ENCODE results near the gene NOTCH2.

NOTCH2 gene

DNA sequence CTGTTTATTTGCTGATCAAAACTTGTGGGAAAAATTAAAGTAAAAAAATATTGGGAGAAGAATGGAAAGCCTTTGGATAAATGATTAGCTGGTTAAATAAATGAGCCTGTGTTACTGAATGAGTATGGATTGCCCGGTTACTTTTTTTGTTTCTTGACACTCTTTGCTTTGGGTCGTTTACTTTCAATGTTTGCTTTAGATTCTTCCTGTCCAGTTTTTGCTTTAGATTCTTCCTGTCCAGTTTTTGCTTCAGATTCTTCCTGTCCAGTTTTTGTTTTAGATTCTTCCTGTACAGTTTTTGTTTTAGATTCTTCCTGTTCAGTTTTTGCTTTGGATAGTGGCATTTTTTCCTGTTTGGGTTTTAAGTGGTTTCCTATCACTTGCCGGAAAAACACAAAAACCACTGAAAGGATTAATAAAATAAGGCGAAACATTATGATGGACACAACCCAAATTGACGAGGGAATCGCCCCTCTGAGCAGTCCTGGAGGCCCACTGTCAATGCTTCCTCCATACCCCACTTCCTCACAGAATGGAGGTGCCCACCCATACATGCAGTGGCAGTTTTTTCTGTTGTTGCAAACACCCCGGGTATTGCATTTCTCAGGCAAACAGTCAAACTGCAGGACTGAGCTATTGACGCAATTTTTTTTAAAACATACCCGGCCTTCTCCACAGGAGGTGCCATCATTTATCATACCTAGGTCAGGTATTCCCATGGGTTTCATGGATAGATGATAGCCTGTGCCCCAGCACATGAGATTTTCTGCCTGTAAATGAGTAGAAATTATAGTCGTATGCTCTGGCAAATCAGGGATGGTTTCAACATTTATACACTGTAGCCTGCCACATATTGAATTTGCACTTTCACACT, 175.4 kb downstream of the NOTCH2 start:
- Histone ChIP-seq H3K27ac (ENCODE audit: low read depth, low read length) (no peak overlapping the region), H2BK120ac (ENCODE audit: insufficient read depth, low read length, poor library complexity) (no peak overlapping the region)

DNA sequence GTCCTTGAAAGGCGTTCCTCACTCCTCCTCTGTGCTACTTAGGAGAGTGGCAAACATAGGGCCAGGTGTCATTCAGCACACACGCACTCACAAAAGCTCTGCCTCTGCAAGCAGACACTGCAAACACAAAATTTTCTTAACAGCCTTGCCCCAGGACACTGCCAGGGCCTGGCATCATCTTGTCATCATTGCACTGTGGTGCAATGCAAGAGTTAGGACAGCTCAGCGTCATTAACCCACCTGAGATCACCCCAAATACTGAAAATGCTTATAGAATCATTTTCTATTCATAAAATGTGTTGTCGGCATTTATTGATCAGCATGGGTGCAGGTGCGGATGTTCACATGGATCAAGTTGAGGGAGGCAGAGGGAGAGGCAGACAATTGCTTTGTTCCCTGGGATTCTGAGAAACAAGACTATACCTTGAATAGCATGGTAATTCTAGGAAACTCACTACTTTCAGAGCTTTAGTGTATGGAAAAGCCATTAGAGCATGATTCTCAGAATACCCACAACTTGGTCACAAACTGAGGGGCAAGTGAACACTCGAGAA, 176.1 kb downstream of the NOTCH2 start:
- no peak overlapping the region for H4K91ac ChIP-seq (ENCODE audit: low read depth, low read length)
- no peak overlapping the region for H2AK5ac ChIP-seq (ENCODE audit: low read length)
- peak overlapping the region; percentile 20 for H3K4me3 ChIP-seq (ENCODE audit: low read depth, low read length)

More for the DNA sequence above, 175.4 kb downstream of the NOTCH2 start:
- WGBS (ENCODE audit: extremely low coverage, insufficient coverage, insufficient read length), result no CpG with 5 or more reads among the region's 10 CpGs
- no peak overlapping the region for H3K23ac ChIP-seq (ENCODE audit: low read length)
- H3K79me2 ChIP-seq (ENCODE audit: control insufficient read depth, insufficient read depth, low read length, poor library complexity), result no peaks in the 10 kb centered on the region
- no peak overlapping the region for H4K91ac ChIP-seq (ENCODE audit: low read depth, low read length)
- H3K4me1 ChIP-seq (ENCODE audit: control insufficient read depth in 1 of 2, insufficient read depth in 2 of 2, low read length in 2 of 2), result no peaks in the 10 kb centered on the region
- H3K9ac ChIP-seq (ENCODE audit: low read length), result no peak overlapping the region
- H3K79me1 ChIP-seq (ENCODE audit: low read length), result no peaks in the 10 kb centered on the region
- H3K4me3 ChIP-seq (ENCODE audit: low read depth, low read length), result no peak overlapping the region
- H3K4me2 ChIP-seq (ENCODE audit: low read length), result no peak overlapping the region
- no peaks in the 10 kb centered on the region for H3K36me3 ChIP-seq (ENCODE audit: control insufficient read depth in 1 of 2, insufficient read depth in 2 of 2, low read length in 2 of 2)
- no peak overlapping the region for H3K4ac ChIP-seq (ENCODE audit: low read depth, low read length)
- no peak overlapping the region for H4K8ac ChIP-seq (ENCODE audit: low read depth, low read length)
- no peak for DNase-seq
- no peak overlapping the region for H3K14ac ChIP-seq (ENCODE audit: low read length)
- no peak overlapping the region for H2AFZ ChIP-seq (ENCODE audit: insufficient read depth, low read length, poor library complexity)
- no peaks in the 10 kb centered on the region for H3K9me3 ChIP-seq (ENCODE audit: insufficient read depth, low read depth, low read length)
- no peak overlapping the region for H4K12ac ChIP-seq (ENCODE audit: low read depth, low read length)
- H3K27me3 ChIP-seq (ENCODE audit: insufficient read depth, low read length), result no peaks in the 10 kb centered on the region
- H2BK12ac ChIP-seq (ENCODE audit: low read length), result no peak overlapping the region
- no peak overlapping the region for H2AK5ac ChIP-seq (ENCODE audit: low read length)
- H3K18ac ChIP-seq (ENCODE audit: low read length), result no peak overlapping the region
- no peak overlapping the region for H2BK5ac ChIP-seq (ENCODE audit: low read depth, low read length, poor library complexity)

GRCh38 chr1:119891386-119891785, 178.1 kb downstream of the NOTCH2 start:
- no peaks in the 10 kb centered on the region for H3K79me2 ChIP-seq (ENCODE audit: control insufficient read depth, insufficient read depth, low read length, poor library complexity)

More for the DNA sequence above, 176.1 kb downstream of the NOTCH2 start:
- Histone ChIP-seq H3K4me1 (ENCODE audit: control insufficient read depth in 1 of 2, insufficient read depth in 2 of 2, low read length in 2 of 2) (no peaks in the 10 kb centered on the region), H3K9ac (ENCODE audit: low read length) (no peak overlapping the region), H3K27ac (ENCODE audit: low read depth, low read length) (no peak overlapping the region), H3K27me3 (ENCODE audit: insufficient read depth, low read length) (no peaks in the 10 kb centered on the region), H3K23ac (ENCODE audit: low read length) (no peak overlapping the region), H3K4me2 (ENCODE audit: low read length) (no peak overlapping the region), H3K9me3 (ENCODE audit: insufficient read depth, low read depth, low read length) (no peaks in the 10 kb centered on the region), H2BK5ac (ENCODE audit: low read depth, low read length, poor library complexity) (no peak overlapping the region), H3K18ac (ENCODE audit: low read length) (no peak overlapping the region), H4K8ac (ENCODE audit: low read depth, low read length) (no peak overlapping the region), H3K4ac (ENCODE audit: low read depth, low read length) (no peak overlapping the region), H4K12ac (ENCODE audit: low read depth, low read length) (no peak overlapping the region), H2BK12ac (ENCODE audit: low read length) (no peak overlapping the region), H3K79me1 (ENCODE audit: low read length) (no peaks in the 10 kb centered on the region), H3K36me3 (ENCODE audit: control insufficient read depth in 1 of 2, insufficient read depth in 2 of 2, low read length in 2 of 2) (no peaks in the 10 kb centered on the region), H3K79me2 (ENCODE audit: control insufficient read depth, insufficient read depth, low read length, poor library complexity) (no peaks in the 10 kb centered on the region), H2BK120ac (ENCODE audit: insufficient read depth, low read length, poor library complexity) (no peak overlapping the region), H3K14ac (ENCODE audit: low read length) (no peak overlapping the region), H2AFZ (ENCODE audit: insufficient read depth, low read length, poor library complexity) (no peak overlapping the region)
- DNase-seq, result no peak
- WGBS (ENCODE audit: extremely low coverage, insufficient coverage, insufficient read length), result no CpG with 5 or more reads among the region's 6 CpGs

GRCh38 chr1:119888476-119888875, 181.0 kb downstream of the NOTCH2 start:
- no peak overlapping the region for H3K18ac ChIP-seq (ENCODE audit: low read length)
- H3K79me2 ChIP-seq (ENCODE audit: control insufficient read depth, insufficient read depth, low read length, poor library complexity), result no peaks in the 10 kb centered on the region
- H3K9ac ChIP-seq (ENCODE audit: low read length), result no peak overlapping the region
- no peaks in the 10 kb centered on the region for H3K27me3 ChIP-seq (ENCODE audit: insufficient read depth, low read length)
- H3K27ac ChIP-seq (ENCODE audit: low read depth, low read length), result no peak overlapping the region
- H2BK5ac ChIP-seq (ENCODE audit: low read depth, low read length, poor library complexity), result no peak overlapping the region
- no peak overlapping the region for H2AFZ ChIP-seq (ENCODE audit: insufficient read depth, low read length, poor library complexity)
- H2BK12ac ChIP-seq (ENCODE audit: low read length), result no peak overlapping the region
- H3K23ac ChIP-seq (ENCODE audit: low read length), result no peak overlapping the region
- no peak overlapping the region for H3K4ac ChIP-seq (ENCODE audit: low read depth, low read length)
- no peak overlapping the region for H3K14ac ChIP-seq (ENCODE audit: low read length)
- no peak for DNase-seq
- H4K12ac ChIP-seq (ENCODE audit: low read depth, low read length), result no peak overlapping the region
- H3K4me2 ChIP-seq (ENCODE audit: low read length), result no peak overlapping the region
- no peaks in the 10 kb centered on the region for H3K9me3 ChIP-seq (ENCODE audit: insufficient read depth, low read depth, low read length)
- no peak overlapping the region for H4K8ac ChIP-seq (ENCODE audit: low read depth, low read length)
- no peak overlapping the region for H3K4me3 ChIP-seq (ENCODE audit: low read depth, low read length)
- no peaks in the 10 kb centered on the region for H3K79me1 ChIP-seq (ENCODE audit: low read length)
- no peak overlapping the region for H4K91ac ChIP-seq (ENCODE audit: low read depth, low read length)
- H2BK120ac ChIP-seq (ENCODE audit: insufficient read depth, low read length, poor library complexity), result no peak overlapping the region
- H2AK5ac ChIP-seq (ENCODE audit: low read length), result no peak overlapping the region
- no peaks in the 10 kb centered on the region for H3K36me3 ChIP-seq (ENCODE audit: control insufficient read depth in 1 of 2, insufficient read depth in 2 of 2, low read length in 2 of 2)
- H3K4me1 ChIP-seq (ENCODE audit: control insufficient read depth in 1 of 2, insufficient read depth in 2 of 2, low read length in 2 of 2), result no peaks in the 10 kb centered on the region

More at GRCh38 chr1:119891386-119891785, 178.1 kb downstream of the NOTCH2 start:
- H3K14ac ChIP-seq (ENCODE audit: low read length), result no peak overlapping the region
- no peak overlapping the region for H2AK5ac ChIP-seq (ENCODE audit: low read length)
- no peak overlapping the region for H3K4me2 ChIP-seq (ENCODE audit: low read length)
- no peak overlapping the region for H3K18ac ChIP-seq (ENCODE audit: low read length)
- no peaks in the 10 kb centered on the region for H3K27me3 ChIP-seq (ENCODE audit: insufficient read depth, low read length)
- H2AFZ ChIP-seq (ENCODE audit: insufficient read depth, low read length, poor library complexity), result no peak overlapping the region
- no peak for DNase-seq
- H3K23ac ChIP-seq (ENCODE audit: low read length), result no peak overlapping the region
- no peak overlapping the region for H2BK5ac ChIP-seq (ENCODE audit: low read depth, low read length, poor library complexity)
- H3K9ac ChIP-seq (ENCODE audit: low read length), result no peak overlapping the region
- no peak overlapping the region for H3K4ac ChIP-seq (ENCODE audit: low read depth, low read length)
- no peaks in the 10 kb centered on the region for H3K9me3 ChIP-seq (ENCODE audit: insufficient read depth, low read depth, low read length)
- no peak overlapping the region for H3K27ac ChIP-seq (ENCODE audit: low read depth, low read length)
- H4K91ac ChIP-seq (ENCODE audit: low read depth, low read length), result no peak overlapping the region
- no peaks in the 10 kb centered on the region for H3K4me1 ChIP-seq (ENCODE audit: control insufficient read depth in 1 of 2, insufficient read depth in 2 of 2, low read length in 2 of 2)
- H4K12ac ChIP-seq (ENCODE audit: low read depth, low read length), result no peak overlapping the region
- WGBS (ENCODE audit: extremely low coverage, insufficient coverage, insufficient read length), result no CpG with 5 or more reads among the region's 1 CpG
- H2BK12ac ChIP-seq (ENCODE audit: low read length), result no peak overlapping the region
- H2BK120ac ChIP-seq (ENCODE audit: insufficient read depth, low read length, poor library complexity), result no peak overlapping the region
- H3K4me3 ChIP-seq (ENCODE audit: low read depth, low read length), result no peak overlapping the region
- H4K8ac ChIP-seq (ENCODE audit: low read depth, low read length), result no peak overlapping the region
- H3K79me1 ChIP-seq (ENCODE audit: low read length), result no peaks in the 10 kb centered on the region
- H3K36me3 ChIP-seq (ENCODE audit: control insufficient read depth in 1 of 2, insufficient read depth in 2 of 2, low read length in 2 of 2), result no peaks in the 10 kb centered on the region

Data from trophoblast cell (in vitro differentiated cells and primary cell).